Endothelial cell of umbilical vein (primary cell): ENCODE measurements around the gene SUCNR1.

Source experiments
- EZH2 ChIP-seq: IDR thresholded peaks from 2 replicates; pipeline ENCODE4 v1.6.1; 2012; ENCODE audit warnings: borderline replicate concordance, low read depth, mild to moderate bottlenecking, moderate library complexity, low read length, inconsistent platforms; ENCODE audit not compliant: severe bottlenecking
- FOS ChIP-seq: IDR thresholded peaks from 2 replicates; pipeline ENCODE4 v1.6.1; 2011; ENCODE audit warnings: mild to moderate bottlenecking, low read length, moderate library complexity, borderline replicate concordance; ENCODE audit not compliant: insufficient read depth
- GATA2 ChIP-seq: IDR thresholded peaks from 2 replicates; pipeline ENCODE4 v1.7.0; 2011; ENCODE audit warnings: low read depth, mild to moderate bottlenecking, moderate library complexity, mixed read lengths, low read length; ENCODE audit not compliant: insufficient read length, insufficient read depth
- JUN ChIP-seq: IDR thresholded peaks from 2 replicates; pipeline ENCODE4 v1.6.1; 2011; ENCODE audit warnings: borderline replicate concordance, low read depth; ENCODE audit not compliant: insufficient read length, insufficient read depth
- POLR2A ChIP-seq: IDR thresholded peaks from 2 replicates; pipeline ENCODE4 v1.6.1; 2012; ENCODE audit warnings: low read depth, mild to moderate bottlenecking, control low read depth, low read length
- POLR2AphosphoS5 ChIP-seq: IDR thresholded peaks from 2 replicates; pipeline ENCODE4 v1.6.1; 2012; ENCODE audit warnings: low read depth, mild to moderate bottlenecking, control low read depth, low read length, moderate library complexity; ENCODE audit not compliant: insufficient read depth
- TF ChIP-seq, protein P1 (sequence below), 2 donors: IDR thresholded peaks; 1 replicate in 1 of 2; 2 replicates in 1 of 2; pipeline ENCODE4 v1.5.1; 2011; ENCODE audit warnings: low read length in 2 of 2, mild to moderate bottlenecking in 2 of 2, moderate library complexity in 2 of 2, control low read depth in 1 of 2, inconsistent platforms in 1 of 2, low read depth in 1 of 2; ENCODE audit not compliant: insufficient read depth in 1 of 2; ENCODE audit errors: extremely low read depth in 1 of 2

DNA sequence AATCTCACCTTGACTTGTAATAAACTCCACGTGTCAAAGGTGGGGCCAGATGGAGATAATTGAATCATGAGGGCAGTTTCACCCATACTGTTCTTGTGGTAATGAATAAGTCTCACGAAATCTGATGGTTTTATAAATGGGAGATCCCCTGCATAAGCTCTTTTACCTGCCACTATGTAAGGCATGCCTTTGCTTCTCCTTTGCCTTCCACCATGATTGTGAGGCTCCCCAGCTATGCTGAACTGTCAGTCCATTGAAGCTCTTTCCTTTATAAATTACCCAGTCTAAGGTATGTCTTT is 45.5 kb downstream of the SUCNR1 start:
- TF ChIP-seq, protein P1, sequence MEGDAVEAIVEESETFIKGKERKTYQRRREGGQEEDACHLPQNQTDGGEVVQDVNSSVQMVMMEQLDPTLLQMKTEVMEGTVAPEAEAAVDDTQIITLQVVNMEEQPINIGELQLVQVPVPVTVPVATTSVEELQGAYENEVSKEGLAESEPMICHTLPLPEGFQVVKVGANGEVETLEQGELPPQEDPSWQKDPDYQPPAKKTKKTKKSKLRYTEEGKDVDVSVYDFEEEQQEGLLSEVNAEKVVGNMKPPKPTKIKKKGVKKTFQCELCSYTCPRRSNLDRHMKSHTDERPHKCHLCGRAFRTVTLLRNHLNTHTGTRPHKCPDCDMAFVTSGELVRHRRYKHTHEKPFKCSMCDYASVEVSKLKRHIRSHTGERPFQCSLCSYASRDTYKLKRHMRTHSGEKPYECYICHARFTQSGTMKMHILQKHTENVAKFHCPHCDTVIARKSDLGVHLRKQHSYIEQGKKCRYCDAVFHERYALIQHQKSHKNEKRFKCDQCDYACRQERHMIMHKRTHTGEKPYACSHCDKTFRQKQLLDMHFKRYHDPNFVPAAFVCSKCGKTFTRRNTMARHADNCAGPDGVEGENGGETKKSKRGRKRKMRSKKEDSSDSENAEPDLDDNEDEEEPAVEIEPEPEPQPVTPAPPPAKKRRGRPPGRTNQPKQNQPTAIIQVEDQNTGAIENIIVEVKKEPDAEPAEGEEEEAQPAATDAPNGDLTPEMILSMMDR (IDR thresholded peaks at IDR 0.05; ENCODE audit: extremely low read depth in 1 of 2, insufficient read depth in 1 of 2, low read depth in 1 of 2, low read length in 2 of 2), result no peak
- TF ChIP-seq POLR2A (no peak), GATA2 (no peak), EZH2 (no peak), POLR2AphosphoS5 (no peak), JUN (no peak), FOS (no peak)
